HepG2 (cell line): Measurements from ENCODE around the gene GPR176. TPM values are rescaled to one million over a fixed set of nuclear protein-coding genes. Genes with fewer than 3 reads are reported as not detected.

Experiments
- MYNN ChIP-seq: sonication (generic); formaldehyde crosslinking; IDR thresholded peaks from 2 replicates; pipeline ENCODE4 v1.4.0; 2020; ENCODE audit warnings: mild to moderate bottlenecking, low read depth, missing genetic modification reagents
- SP5 ChIP-seq: IDR thresholded peaks from 2 replicates; pipeline ENCODE4 v1.6.1; 2016; ENCODE audit warnings: low read depth, borderline replicate concordance
- ZFP1 ChIP-seq: IDR thresholded peaks from 2 replicates; pipeline ENCODE4 v1.6.1; 2016
- ZNF12 ChIP-seq: sonication (generic); formaldehyde crosslinking; IDR thresholded peaks from 2 replicates; pipeline ENCODE4 v1.5.0; 2020; ENCODE audit warnings: missing genetic modification reagents
- ZNF577 ChIP-seq: sonication (generic); formaldehyde crosslinking; IDR thresholded peaks from 2 replicates; pipeline ENCODE4 v1.4.0; 2020; ENCODE audit warnings: mild to moderate bottlenecking, low read depth, missing genetic modification reagents, borderline replicate concordance
- ZNF589 ChIP-seq: sonication (generic); formaldehyde crosslinking; conservative IDR thresholded peaks from 2 replicates; pipeline ENCODE4 v1.8.0; 2022; ENCODE audit warnings: mild to moderate bottlenecking, moderate library complexity, missing genetic modification reagents
- polyA plus RNA-seq, 8 experiments: library from polyadenylated mRNA; depleted of rRNA in 3 of 8; stranded (reverse) in 7 of 8; unstranded in 1 of 8; fragments of >200 nt; fragmentation: Illumina TruSeq in 4 of 8; extraction: Trizol in 4 of 8; gene quantifications; 2 replicates each; pipeline versions ENCODE4 v1.2.1 to v1.2.3, GENCODE V29; 2011 to 2016; ENCODE audit warnings: low read depth in 4 of 8, missing spikeins in 1 of 8, mixed read lengths in 1 of 8; ENCODE audit not compliant: insufficient read depth in 1 of 8
- total RNA-seq, 5 experiments: library from RNA; depleted of rRNA; stranded (reverse); fragments of >200 nt; fragmentation: Illumina TruSeq; extraction: Trizol; gene quantifications; 2 replicates each; pipeline ENCODE4 v1.2.3, GENCODE V29; 2016; ENCODE audit warnings: low read depth in 1 of 5
- TF ChIP-seq, protein P1 (sequence below): sonication (generic); formaldehyde crosslinking; IDR thresholded peaks from 2 replicates; pipeline ENCODE4 v1.4.0; 2020; ENCODE audit warnings: missing genetic modification reagents
- TF ChIP-seq, protein P2 (sequence below): sonication (generic); formaldehyde crosslinking; IDR thresholded peaks from 2 replicates; pipeline ENCODE4 v1.4.0; 2020; ENCODE audit warnings: mild to moderate bottlenecking, missing genetic modification reagents
- TF ChIP-seq, protein P3 (sequence below): sonication (generic); formaldehyde crosslinking; conservative IDR thresholded peaks from 2 replicates; pipeline ENCODE4 v1.8.1; 2023; ENCODE audit warnings: missing genetic modification reagents
- TF ChIP-seq, protein P4 (sequence below): sonication (generic); formaldehyde crosslinking; IDR thresholded peaks from 2 replicates; pipeline ENCODE4 v1.4.0; 2020; ENCODE audit warnings: mild to moderate bottlenecking, low read depth, missing genetic modification reagents
- TF ChIP-seq, protein P5 (sequence below): sonication (generic); formaldehyde crosslinking; IDR thresholded peaks from 2 replicates; pipeline ENCODE4 v1.4.0; 2020; ENCODE audit warnings: mild to moderate bottlenecking, low read depth, missing genetic modification reagents
- TF ChIP-seq, protein P6 (sequence below): sonication (generic); formaldehyde crosslinking; IDR thresholded peaks from 2 replicates; pipeline ENCODE4 v1.5.0; 2020; ENCODE audit warnings: mild to moderate bottlenecking, missing genetic modification reagents, borderline replicate concordance
- TF ChIP-seq, protein P7 (sequence below): sonication (generic); formaldehyde crosslinking; IDR thresholded peaks from 2 replicates; pipeline ENCODE4 v1.5.0; 2020; ENCODE audit warnings: missing genetic modification reagents
- TF ChIP-seq, protein P8 (sequence below): sonication (generic); formaldehyde crosslinking; IDR thresholded peaks from 2 replicates; pipeline ENCODE4 v1.5.0; 2020; ENCODE audit warnings: mild to moderate bottlenecking, missing genetic modification reagents, borderline replicate concordance

GPR176 gene
- total and polyA plus RNA-seq, 2 of the 13 experiments (the other 11 are each of a cell fraction or from before 2014, with no cell fraction given), result 0.11 to 0.20 TPM

DNA sequence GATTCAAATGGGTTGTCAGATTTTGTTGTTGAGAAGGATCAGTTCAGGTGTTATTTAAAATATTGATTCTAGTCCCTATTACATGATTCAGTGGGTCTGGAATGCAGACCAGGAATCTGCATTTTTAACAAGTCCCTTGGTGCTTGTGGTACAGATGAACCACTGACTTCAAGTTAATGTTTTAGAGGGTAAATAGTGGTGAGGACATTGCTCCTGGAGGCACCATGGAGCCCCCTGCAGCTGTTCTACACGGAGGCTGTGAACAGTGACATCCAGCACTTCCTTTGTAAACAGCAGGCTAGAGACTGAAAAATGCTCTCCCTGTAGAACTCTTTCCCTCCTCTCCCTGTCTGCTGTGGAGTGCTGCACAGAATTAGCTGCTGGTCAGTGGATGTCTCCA lies 132.6 kb downstream of the GPR176 start (continued):
- TF ChIP-seq, protein P1, sequence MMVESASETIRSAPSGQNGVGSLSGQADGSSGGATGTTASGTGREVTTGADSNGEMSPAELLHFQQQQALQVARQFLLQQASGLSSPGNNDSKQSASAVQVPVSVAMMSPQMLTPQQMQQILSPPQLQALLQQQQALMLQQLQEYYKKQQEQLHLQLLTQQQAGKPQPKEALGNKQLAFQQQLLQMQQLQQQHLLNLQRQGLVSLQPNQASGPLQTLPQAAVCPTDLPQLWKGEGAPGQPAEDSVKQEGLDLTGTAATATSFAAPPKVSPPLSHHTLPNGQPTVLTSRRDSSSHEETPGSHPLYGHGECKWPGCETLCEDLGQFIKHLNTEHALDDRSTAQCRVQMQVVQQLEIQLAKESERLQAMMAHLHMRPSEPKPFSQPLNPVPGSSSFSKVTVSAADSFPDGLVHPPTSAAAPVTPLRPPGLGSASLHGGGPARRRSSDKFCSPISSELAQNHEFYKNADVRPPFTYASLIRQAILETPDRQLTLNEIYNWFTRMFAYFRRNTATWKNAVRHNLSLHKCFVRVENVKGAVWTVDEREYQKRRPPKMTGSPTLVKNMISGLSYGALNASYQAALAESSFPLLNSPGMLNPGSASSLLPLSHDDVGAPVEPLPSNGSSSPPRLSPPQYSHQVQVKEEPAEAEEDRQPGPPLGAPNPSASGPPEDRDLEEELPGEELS, result peak; percentile 72
- TF ChIP-seq, protein P2, sequence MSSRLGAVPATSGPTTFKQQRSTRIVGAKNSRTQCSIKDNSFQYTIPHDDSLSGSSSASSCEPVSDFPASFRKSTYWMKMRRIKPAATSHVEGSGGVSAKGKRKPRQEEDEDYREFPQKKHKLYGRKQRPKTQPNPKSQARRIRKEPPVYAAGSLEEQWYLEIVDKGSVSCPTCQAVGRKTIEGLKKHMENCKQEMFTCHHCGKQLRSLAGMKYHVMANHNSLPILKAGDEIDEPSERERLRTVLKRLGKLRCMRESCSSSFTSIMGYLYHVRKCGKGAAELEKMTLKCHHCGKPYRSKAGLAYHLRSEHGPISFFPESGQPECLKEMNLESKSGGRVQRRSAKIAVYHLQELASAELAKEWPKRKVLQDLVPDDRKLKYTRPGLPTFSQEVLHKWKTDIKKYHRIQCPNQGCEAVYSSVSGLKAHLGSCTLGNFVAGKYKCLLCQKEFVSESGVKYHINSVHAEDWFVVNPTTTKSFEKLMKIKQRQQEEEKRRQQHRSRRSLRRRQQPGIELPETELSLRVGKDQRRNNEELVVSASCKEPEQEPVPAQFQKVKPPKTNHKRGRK, result no peak
- TF ChIP-seq MYNN (CRISPR knock-in tag) (no peak), ZNF12 (CRISPR knock-in tag) (no peak), ZFP1 (CRISPR knock-in tag) (no peak), ZNF589 (no peak), ZNF577 (CRISPR knock-in tag) (no peak), SP5 (no peak)
- TF ChIP-seq, protein P3, sequence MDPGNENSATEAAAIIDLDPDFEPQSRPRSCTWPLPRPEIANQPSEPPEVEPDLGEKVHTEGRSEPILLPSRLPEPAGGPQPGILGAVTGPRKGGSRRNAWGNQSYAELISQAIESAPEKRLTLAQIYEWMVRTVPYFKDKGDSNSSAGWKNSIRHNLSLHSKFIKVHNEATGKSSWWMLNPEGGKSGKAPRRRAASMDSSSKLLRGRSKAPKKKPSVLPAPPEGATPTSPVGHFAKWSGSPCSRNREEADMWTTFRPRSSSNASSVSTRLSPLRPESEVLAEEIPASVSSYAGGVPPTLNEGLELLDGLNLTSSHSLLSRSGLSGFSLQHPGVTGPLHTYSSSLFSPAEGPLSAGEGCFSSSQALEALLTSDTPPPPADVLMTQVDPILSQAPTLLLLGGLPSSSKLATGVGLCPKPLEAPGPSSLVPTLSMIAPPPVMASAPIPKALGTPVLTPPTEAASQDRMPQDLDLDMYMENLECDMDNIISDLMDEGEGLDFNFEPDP (CRISPR knock-in tag), result no peak
- TF ChIP-seq, protein P4, sequence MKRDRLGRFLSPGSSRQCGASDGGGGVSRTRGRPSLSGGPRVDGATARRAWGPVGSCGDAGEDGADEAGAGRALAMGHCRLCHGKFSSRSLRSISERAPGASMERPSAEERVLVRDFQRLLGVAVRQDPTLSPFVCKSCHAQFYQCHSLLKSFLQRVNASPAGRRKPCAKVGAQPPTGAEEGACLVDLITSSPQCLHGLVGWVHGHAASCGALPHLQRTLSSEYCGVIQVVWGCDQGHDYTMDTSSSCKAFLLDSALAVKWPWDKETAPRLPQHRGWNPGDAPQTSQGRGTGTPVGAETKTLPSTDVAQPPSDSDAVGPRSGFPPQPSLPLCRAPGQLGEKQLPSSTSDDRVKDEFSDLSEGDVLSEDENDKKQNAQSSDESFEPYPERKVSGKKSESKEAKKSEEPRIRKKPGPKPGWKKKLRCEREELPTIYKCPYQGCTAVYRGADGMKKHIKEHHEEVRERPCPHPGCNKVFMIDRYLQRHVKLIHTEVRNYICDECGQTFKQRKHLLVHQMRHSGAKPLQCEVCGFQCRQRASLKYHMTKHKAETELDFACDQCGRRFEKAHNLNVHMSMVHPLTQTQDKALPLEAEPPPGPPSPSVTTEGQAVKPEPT (CRISPR knock-in tag), result no peak
- TF ChIP-seq, protein P5, sequence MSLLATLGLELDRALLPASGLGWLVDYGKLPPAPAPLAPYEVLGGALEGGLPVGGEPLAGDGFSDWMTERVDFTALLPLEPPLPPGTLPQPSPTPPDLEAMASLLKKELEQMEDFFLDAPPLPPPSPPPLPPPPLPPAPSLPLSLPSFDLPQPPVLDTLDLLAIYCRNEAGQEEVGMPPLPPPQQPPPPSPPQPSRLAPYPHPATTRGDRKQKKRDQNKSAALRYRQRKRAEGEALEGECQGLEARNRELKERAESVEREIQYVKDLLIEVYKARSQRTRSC, result no peak
- TF ChIP-seq, protein P6, sequence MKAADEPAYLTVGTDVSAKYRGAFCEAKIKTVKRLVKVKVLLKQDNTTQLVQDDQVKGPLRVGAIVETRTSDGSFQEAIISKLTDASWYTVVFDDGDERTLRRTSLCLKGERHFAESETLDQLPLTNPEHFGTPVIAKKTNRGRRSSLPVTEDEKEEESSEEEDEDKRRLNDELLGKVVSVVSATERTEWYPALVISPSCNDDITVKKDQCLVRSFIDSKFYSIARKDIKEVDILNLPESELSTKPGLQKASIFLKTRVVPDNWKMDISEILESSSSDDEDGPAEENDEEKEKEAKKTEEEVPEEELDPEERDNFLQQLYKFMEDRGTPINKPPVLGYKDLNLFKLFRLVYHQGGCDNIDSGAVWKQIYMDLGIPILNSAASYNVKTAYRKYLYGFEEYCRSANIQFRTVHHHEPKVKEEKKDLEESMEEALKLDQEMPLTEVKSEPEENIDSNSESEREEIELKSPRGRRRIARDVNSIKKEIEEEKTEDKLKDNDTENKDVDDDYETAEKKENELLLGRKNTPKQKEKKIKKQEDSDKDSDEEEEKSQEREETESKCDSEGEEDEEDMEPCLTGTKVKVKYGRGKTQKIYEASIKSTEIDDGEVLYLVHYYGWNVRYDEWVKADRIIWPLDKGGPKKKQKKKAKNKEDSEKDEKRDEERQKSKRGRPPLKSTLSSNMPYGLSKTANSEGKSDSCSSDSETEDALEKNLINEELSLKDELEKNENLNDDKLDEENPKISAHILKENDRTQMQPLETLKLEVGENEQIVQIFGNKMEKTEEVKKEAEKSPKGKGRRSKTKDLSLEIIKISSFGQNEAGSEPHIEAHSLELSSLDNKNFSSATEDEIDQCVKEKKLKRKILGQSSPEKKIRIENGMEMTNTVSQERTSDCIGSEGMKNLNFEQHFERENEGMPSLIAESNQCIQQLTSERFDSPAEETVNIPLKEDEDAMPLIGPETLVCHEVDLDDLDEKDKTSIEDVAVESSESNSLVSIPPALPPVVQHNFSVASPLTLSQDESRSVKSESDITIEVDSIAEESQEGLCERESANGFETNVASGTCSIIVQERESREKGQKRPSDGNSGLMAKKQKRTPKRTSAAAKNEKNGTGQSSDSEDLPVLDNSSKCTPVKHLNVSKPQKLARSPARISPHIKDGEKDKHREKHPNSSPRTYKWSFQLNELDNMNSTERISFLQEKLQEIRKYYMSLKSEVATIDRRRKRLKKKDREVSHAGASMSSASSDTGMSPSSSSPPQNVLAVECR (CRISPR knock-in tag), result peak; percentile 38; the same call in 1 of the 2 replicates
- TF ChIP-seq, protein P7, sequence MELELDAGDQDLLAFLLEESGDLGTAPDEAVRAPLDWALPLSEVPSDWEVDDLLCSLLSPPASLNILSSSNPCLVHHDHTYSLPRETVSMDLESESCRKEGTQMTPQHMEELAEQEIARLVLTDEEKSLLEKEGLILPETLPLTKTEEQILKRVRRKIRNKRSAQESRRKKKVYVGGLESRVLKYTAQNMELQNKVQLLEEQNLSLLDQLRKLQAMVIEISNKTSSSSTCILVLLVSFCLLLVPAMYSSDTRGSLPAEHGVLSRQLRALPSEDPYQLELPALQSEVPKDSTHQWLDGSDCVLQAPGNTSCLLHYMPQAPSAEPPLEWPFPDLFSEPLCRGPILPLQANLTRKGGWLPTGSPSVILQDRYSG (CRISPR knock-in tag), result no peak
- TF ChIP-seq, protein P8, sequence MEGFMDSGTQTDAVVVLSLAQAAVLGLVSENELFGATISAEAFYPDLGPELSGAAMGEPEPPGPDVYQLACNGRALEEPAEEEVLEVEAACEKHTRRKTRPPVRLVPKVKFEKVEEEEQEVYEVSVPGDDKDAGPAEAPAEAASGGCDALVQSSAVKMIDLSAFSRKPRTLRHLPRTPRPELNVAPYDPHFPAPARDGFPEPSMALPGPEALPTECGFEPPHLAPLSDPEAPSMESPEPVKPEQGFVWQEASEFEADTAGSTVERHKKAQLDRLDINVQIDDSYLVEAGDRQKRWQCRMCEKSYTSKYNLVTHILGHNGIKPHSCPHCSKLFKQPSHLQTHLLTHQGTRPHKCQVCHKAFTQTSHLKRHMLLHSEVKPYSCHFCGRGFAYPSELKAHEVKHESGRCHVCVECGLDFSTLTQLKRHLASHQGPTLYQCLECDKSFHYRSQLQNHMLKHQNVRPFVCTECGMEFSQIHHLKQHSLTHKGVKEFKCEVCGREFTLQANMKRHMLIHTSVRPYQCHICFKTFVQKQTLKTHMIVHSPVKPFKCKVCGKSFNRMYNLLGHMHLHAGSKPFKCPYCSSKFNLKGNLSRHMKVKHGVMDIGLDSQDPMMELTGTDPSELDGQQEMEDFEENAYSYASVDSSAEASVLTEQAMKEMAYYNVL (CRISPR knock-in tag), result no peak
